ENCODE data around the gene XRCC1.
A peak's percentile ranks its signal among the peaks of the same experiment; 100 is the strongest.
"Not testable (repeated sequence)": the region's sequence is repeated elsewhere in the genome, so short reads cannot be mapped to it uniquely, and the experiment has no call there.

XRCC1 gene

GRCh38 chr19:43575955-43576878 lies 890 bp upstream of the XRCC1 start:
- DNase-seq (ENCODE audit: low read depth): no peak

GRCh38 chr19:43574424-43575155 lies 737 bp downstream of the XRCC1 start:
- DNase-seq (ENCODE audit: low read depth): no peak

GRCh38 chr19:43572171-43572588 lies 3.1 kb downstream of the XRCC1 start:
- DNase-seq (ENCODE audit: low read depth): no peak

GRCh38 chr19:43570174-43570791 lies 5.0 kb downstream of the XRCC1 start:
- DNase-seq (ENCODE audit: low read depth): no peak

GRCh38 chr19:43569657-43570056 lies 5.7 kb downstream of the XRCC1 start:
- no peak for DNase-seq (ENCODE audit: low read depth)

- DNase-seq (ENCODE audit: low read depth): no peak
These were observed 10.5 kb downstream of the XRCC1 start for GRCh38 chr19:43564800-43565199.

GRCh38 chr19:43563816-43564457 lies 11.4 kb downstream of the XRCC1 start:
- DNase-seq (ENCODE audit: low read depth): no peak

- peak; percentile 71 for DNase-seq (ENCODE audit: low read depth)
These were observed 12.6 kb downstream of the XRCC1 start for GRCh38 chr19:43562698-43563241.

- DNase-seq (ENCODE audit: low read depth): no peak
These were observed 13.1 kb downstream of the XRCC1 start for GRCh38 chr19:43562226-43562697.

- no peak for DNase-seq (ENCODE audit: low read depth)
These were observed 14.0 kb downstream of the XRCC1 start for GRCh38 chr19:43561139-43561970.

GRCh38 chr19:43560687-43561086 lies 14.6 kb downstream of the XRCC1 start:
- no peak for DNase-seq (ENCODE audit: low read depth)

GRCh38 chr19:43555185-43555770 lies 20.0 kb downstream of the XRCC1 start:
- peak; percentile 60 for DNase-seq (ENCODE audit: low read depth)

- no peak for DNase-seq (ENCODE audit: low read depth)
These were observed 20.9 kb downstream of the XRCC1 start for GRCh38 chr19:43554317-43554895.

GRCh38 chr19:43553656-43554055 lies 21.7 kb downstream of the XRCC1 start:
- no peak for DNase-seq (ENCODE audit: low read depth)

- no peak for DNase-seq (ENCODE audit: low read depth)
These were observed 22.7 kb downstream of the XRCC1 start for GRCh38 chr19:43552616-43553015.

GRCh38 chr19:43552198-43552450 lies 23.2 kb downstream of the XRCC1 start:
- no peak for DNase-seq (ENCODE audit: low read depth)

- DNase-seq (ENCODE audit: low read depth): no peak
These were observed 23.7 kb downstream of the XRCC1 start for GRCh38 chr19:43551399-43552197.

GRCh38 chr19:43548706-43549105 lies 26.6 kb downstream of the XRCC1 start:
- DNase-seq (ENCODE audit: low read depth): no peak

GRCh38 chr19:43547926-43548325 lies 27.4 kb downstream of the XRCC1 start:
- DNase-seq (ENCODE audit: low read depth): not testable (repeated sequence)

- DNase-seq (ENCODE audit: low read depth): no peak
These were observed 28.7 kb downstream of the XRCC1 start for GRCh38 chr19:43546581-43546980.
